SK-N-MC (cell line): ENCODE results near the gene PTPRQ.

Experiments used
- EZH2 ChIP-seq: fragments of 200-600 bp; sonication (generic); IDR thresholded peaks from one replicate; pipeline ENCODE4 v1.6.1; 2017; ENCODE audit warnings: antibody characterized with exemption
- POLR2AphosphoS5 ChIP-seq: IDR thresholded peaks from 2 replicates; pipeline ENCODE4 v1.6.1; 2012; ENCODE audit warnings: mild to moderate bottlenecking, low read depth, low read length, borderline replicate concordance

DNA sequence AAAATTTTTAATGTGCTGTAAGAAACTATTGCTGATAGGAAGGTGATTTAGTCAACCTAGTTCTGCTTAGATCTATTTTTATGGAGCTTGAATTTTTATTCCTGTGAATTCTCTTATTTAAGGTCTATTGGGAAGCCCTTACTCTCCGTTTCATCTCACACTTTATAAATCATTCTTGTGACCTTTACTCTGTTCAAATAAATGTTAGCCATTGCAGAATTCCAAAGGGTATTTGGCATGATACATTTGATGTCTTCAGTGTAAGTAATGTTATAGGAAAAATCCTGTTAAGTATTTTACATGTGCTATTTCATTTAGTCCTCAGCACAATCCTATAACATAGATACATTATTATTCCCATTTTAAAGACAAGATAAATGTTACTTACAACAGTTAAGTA lies 12.5 kb downstream of the PTPRQ start:
- no peak for TF ChIP-seq POLR2AphosphoS5
- no peak for TF ChIP-seq EZH2
